IPS-NIHi7 (cell line): Measurements from ENCODE around the gene TMEM69.
"Not testable (repeated sequence)": the region's sequence is repeated elsewhere in the genome, so short reads cannot be mapped to it uniquely, and the experiment has no call there.

Source experiments
- DNase-seq: peaks from one replicate; pipeline ENCODE4 v3.0.0; 2012; ENCODE audit warnings: mixed read lengths; ENCODE audit errors: extremely low spot score

The TMEM69 gene

DNA sequence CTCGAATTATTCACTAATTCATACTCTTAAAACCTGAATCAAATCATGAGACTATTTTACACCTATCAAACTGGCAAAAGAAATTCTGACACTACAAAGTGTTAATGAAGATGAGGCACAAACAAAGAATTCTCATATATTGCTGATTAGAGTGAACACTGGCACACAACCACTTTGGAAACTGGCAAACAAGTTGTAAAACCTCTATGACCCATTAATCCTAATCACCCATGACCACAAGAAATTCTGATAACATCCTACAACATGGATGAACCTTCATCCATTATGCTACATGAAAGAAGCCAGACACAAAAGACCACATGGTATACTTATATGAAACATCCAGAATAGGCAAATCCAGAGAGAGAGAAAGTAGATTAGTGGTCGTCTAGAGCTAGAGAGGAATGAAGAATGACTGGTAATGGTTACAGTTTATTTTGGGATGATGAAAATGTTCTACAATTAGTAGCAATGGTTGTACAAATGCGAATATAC lies 10.2 kb upstream of the TMEM69 start:
- no peak for DNase-seq

- DNase-seq, result no peak
Observed at GRCh38 chr1:45678489-45678888, 9.5 kb upstream of the TMEM69 start.

DNA sequence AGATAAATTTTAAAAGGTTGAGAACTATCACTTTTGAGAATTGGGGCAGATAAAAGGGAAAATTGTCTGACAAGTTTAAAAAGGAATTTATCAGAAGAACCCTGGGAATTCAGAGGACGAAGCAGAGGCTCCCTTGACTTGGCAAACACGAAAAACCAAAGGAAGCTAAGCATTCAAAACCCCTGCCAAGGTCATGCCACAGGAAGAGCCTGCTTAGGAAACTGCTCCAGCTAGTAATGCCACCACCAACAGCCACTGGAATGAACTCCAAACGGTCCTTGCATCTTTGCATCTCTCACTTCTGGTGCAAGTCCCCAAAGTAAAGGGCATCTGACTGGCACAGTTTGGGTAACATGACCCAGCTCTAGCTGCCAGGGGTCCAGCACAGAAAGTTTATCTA lies 8.9 kb upstream of the TMEM69 start:
- no peak for DNase-seq

DNA sequence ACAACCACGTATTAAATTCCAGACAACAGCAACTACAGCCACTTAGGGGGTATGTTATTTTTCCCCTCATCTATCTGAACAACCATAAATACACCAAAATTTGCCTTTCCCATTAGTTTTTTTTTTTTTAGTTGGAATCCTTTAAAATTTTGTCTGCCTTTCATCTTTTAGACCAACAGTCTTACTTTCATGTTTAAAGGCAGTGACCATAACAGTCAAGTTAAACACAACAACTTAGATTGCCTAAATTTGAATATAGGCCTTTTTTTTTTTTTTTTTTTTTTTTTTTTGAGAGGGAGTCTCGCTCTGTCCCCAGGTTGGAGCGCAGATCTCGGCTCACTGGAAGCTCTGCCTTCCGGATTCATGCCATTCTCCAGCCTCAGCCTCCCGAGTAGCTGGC lies 5.0 kb upstream of the TMEM69 start:
- DNase-seq, result no peak

DNA sequence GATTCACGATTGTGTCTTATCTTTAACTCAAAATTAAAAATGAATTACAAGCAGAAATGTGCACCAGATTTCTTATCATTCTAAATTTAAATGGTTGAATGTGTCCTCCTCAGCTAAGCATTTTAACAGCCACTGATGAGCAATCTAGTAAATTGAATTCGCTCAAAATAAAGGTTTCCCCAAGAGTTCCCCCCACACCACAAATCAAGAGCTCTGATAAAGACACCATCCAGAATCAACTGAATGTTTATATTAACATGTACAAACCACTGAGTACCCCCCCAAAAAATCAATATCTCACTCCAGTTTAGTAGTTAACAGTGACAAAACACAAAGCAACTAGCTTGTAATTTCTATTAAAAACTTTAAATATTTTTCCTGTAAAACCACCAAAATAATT lies 3.6 kb upstream of the TMEM69 start:
- no peak for DNase-seq

DNA sequence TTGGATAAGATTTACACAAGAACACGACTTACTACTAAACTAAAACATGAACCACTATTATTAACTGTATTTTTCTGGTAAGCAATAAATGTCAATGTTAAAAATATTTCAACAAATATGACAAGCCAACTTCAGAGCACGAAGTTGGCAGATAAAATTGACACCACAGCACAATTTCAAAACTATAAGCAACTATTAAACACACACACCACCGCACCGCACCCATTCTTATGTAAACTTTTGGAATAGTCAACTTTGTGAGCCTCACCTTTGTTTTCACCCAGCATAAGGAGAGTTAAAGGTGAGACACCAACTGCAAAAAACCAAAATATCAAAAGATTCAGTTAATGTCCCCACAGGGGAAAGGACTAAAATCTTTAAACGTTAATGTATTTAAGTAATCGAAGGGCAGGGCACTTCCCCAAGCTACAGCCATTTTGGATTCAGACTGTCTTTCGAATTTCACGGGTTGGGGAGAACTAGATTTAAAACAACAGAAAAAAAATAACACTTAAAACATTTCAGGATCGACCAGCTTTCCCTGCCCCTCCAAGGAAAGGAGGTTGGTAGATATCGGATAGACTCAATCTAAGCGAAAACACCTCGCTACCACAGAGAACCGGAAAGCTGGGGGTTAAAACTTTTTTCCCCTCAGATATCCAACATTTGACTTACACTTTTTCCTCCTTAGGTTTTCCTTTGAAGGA lies 2.5 kb upstream of the TMEM69 start:
- no peak for DNase-seq

DNA sequence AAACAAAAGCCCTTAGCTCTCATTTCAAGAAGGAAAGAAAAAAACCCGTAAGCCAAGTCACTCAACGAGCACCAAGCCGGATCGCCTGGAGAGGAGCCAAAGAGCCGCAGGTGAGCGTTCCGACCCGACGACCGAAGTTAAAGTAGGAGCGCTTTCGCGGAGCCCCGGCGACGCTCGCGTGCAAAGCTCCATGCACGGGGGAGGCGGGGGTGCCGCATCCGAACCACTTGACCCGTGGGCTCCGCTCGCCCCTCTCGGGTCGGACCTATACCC lies 2.0 kb upstream of the TMEM69 start:
- DNase-seq, result peak; percentile 19

- peak; percentile 99 for DNase-seq
Observed at GRCh38 chr1:45686288-45687013, 1.5 kb upstream of the TMEM69 start, which contains the start of gene GPBP1L1. TSS of gene GPBP1L1 (minus strand) at chr1:45686533. CDS start at chr1:45659087, 27,446 bp downstream.

- DNase-seq, result peak; percentile 94
Observed at GRCh38 chr1:45687014-45687753, 797 bp upstream of the TMEM69 start.

DNA sequence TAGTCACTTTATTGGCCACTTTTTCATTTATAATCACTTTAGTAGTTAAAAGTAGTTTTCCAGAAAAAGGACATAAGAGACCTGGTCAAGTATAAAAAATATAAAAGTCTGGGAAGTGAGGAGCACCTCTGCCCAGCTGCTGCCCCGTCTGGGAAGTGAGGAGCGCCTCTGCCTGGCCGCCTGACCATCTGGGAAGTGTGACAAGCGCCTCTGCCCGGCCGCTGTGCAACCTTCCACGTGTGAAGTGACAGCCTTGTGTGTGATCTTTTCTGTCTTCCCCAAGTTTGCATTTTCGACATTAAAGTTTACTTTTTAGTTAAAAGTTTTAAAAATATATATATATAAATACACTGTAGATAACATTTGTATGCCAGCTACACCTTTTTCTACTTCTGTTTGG lies 5.8 kb downstream of the TMEM69 start:
- DNase-seq, result not testable (repeated sequence)

- DNase-seq, result no peak
Observed at GRCh38 chr1:45694823-45695222, 6.8 kb downstream of the TMEM69 start.

DNA sequence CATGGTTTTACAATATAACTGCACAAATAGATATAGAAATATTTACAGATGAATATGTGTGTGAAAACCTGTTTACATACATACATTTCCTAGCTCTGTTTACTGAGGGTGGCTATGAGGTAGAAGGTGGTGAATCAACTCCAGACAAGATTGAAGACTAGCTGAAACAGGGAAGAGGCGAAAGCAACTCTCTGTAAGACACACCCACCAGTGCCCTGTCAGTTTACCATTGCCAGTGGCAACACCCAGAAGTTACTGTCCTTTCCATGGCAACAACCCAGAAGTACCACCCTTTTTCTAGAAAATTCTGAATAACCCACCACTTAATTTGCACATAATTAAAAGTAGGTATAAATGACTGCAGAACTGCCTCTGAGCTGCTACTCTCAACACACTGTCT lies 16.7 kb downstream of the TMEM69 start:
- no peak for DNase-seq

GRCh38 chr1:45713711-45714110 lies 25.7 kb downstream of the TMEM69 start:
- no peak for DNase-seq

DNA sequence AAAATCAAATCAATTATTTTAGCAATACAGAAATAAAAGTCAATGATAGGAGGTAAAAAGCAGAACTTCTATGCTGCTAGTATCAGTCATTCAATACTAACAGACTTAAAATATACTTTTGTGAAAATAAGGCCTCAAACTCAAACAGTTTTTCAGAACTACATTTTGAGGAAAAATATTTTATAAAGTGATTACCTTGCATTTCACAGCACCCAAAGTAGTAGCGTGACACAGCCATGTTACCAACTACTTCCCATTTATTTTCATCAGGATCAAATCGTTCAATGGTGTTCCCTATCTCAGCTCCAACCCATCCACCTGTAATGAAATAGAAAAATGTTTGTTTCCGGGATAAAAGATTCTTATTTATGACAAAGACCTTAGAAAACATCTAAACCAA lies 28.7 kb downstream of the TMEM69 start:
- no peak for DNase-seq

DNA sequence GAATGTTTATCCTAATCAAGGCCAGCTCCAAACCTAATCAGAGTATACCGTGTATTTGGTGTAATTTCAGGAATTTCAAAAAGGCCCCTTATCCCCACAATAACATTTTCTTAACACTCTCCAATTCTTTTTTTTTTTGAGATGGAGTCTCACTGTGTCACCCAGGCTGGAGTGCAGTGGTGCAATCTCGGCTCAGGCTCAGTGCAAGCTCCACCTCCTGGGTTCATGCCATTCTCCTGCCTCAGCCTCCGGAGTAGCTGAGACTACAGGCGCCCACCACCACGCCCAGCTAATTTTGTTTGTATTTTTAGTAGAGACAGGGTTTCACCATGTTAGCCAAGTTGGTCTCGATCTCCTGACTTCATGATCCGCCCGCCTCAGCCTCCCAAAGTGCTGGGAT lies 29.4 kb downstream of the TMEM69 start:
- DNase-seq, result not testable (repeated sequence)

- no peak for DNase-seq
Observed at GRCh38 chr1:45718289-45718688, 30.3 kb downstream of the TMEM69 start.

GRCh38 chr1:45721207-45721606 lies 33.2 kb downstream of the TMEM69 start:
- DNase-seq, result no peak

DNA sequence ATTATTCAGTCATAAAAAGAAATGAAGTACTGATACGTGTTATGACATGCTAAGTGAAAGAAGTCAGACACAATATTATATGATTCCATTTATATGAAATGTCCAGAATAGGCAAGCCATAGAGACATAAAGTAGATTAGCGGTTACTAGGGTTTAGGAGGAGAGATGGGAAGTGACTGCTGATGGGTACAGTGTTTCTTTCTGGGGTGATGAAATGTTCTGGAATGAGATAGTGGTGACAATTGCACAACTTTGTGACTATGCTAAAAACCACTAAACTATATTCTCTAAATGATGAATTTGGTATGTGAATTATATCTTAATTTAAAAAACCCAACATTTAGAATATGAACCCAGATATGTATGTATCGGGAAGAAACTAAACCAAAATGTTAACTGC lies 34.8 kb downstream of the TMEM69 start:
- DNase-seq, result no peak

DNA sequence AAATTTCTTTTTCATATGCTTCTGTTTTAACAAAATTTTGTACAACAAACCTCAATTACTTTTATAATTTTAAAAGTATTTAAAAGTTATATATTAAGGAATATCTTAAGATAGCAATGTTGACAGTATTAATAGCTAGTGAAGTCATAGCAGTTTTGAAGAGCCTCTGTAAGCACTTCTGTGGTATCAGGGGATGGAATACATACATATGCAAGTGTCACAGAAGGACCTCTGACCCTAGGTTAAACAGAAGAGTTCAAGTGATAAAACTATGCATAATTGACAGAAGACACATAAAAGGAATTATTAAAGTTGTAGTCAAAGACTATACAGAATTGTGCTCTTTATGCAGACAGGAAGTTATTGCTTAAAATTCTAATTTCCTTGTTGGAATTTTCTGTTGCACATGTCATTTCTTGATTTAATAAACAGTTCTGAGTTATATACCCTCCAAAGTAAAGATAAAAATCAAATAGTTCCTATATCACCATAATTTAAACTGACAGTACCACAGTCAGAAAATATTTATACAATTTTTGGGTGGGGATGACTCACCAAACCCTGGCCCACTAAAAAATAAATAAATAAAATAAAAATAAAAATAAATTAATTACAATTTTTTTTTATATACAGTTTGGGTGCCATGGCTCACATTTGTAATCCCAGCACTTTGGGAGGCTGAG lies 35.4 kb downstream of the TMEM69 start:
- no peak for DNase-seq

DNA sequence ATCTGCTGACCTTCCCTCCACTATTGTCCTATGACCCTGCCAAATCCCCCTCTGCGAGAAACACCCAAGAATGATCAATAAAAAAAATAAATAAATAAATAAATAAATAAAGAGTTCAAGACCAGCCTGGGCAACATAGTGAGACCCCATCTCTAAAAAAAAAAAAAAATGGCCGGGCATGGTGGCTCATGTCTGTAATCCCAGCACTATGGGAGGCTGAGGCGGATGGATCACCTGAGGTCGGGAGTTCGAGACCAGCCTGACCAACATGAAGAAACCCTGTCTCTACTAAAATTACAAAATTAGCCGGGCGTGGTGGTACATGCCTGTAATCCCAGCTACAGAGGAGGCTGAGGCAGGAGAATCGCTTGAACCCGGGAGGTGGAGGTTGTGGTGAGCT lies 38.0 kb downstream of the TMEM69 start:
- not testable (repeated sequence) for DNase-seq

DNA sequence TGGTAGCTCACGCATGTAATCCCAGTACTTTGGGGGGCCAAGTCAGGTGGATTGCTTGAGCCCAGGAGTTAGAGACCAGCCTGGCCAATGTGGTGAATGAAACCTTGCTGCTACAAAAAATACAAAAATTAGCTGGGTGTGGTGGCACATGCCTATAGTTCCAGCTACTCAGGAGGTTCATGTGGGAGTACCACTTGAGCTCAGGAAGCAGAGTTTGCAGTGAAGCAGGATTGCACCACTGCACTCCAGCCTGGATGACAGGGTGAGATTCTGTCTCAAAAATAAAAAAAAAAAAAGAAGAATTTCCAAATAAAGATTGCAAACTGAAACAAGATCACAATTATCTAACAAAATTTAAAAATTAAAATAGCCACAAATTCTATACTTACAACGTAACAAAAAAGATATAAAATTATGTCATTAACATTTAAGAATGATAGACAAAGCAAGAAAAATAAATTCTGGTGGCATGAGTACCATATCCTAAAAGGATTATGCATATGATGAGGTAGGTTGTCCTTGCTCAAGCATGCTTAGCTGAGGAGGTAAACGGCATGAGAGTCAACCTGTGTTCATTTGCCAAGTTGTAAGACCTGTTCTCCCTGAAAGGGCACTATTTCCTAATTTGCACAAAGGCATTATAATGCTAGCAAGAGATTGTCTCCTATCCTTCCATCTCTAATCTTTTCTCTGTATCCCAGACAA lies 42.2 kb downstream of the TMEM69 start:
- no peak for DNase-seq
